Esophagus muscularis mucosa (tissue), 4 donors: Measurements from ENCODE around the gene SLCO1A2. TPM values are rescaled to one million over a fixed set of nuclear protein-coding genes. Genes with fewer than 3 reads are reported as not detected.

Source experiments
- DNase-seq: peaks from one replicate; pipeline ENCODE4 v3.0.0-alpha.2; 2017; ENCODE audit errors: extremely low spot score
- H3K27ac ChIP-seq, 4 donors: fragments of 200-600 bp; sonication (generic); replicated peaks in 1 of 4; 1 replicate in 3 of 4; 2 replicates in 1 of 4; pipeline ENCODE4 v1.5.1; 2016 to 2019; ENCODE audit warnings: mild to moderate bottlenecking in 1 of 4
- H3K27me3 ChIP-seq, 4 donors: fragments of 200-600 bp; sonication (generic); one replicate each; pipeline versions ENCODE4 v1.5.1 to v1.6.0; 2016 to 2019
- H3K36me3 ChIP-seq, 4 donors: fragments of 200-600 bp; sonication (generic); one replicate each; pipeline ENCODE4 v1.5.1; 2016 to 2019
- H3K4me1 ChIP-seq, 4 donors: fragments of 200-600 bp; sonication (generic); one replicate each; pipeline ENCODE4 v1.5.1; 2016 to 2019
- H3K4me3 ChIP-seq, 4 donors: fragments of 200-600 bp; sonication (generic); 1 replicate in 2 of 4; 2 replicates in 2 of 4; pipeline ENCODE4 v1.5.1; 2016 to 2019; ENCODE audit warnings: mild to moderate bottlenecking in 4 of 4, moderate library complexity in 1 of 4
- H3K9me3 ChIP-seq, 4 donors: fragments of 200-600 bp; sonication (generic); 1 replicate in 3 of 4; 2 replicates in 1 of 4; pipeline ENCODE4 v1.5.1; 2016 to 2019
- EP300 ChIP-seq: sonication (generic); formaldehyde crosslinking; IDR thresholded peaks from one replicate; pipeline ENCODE4 v1.6.1; 2017; ENCODE audit warnings: antibody characterized with exemption
- POLR2A ChIP-seq: fragments of 450-650 bp; IDR thresholded peaks from one replicate; pipeline ENCODE4 v1.6.1; 2017; ENCODE audit warnings: antibody characterized with exemption, moderate library complexity, mild to moderate bottlenecking, low read depth
- POLR2AphosphoS5 ChIP-seq, 2 donors: sonication (generic); formaldehyde crosslinking; IDR thresholded peaks; one replicate each; pipeline ENCODE4 v1.6.1; 2017; ENCODE audit warnings: antibody characterized with exemption in 2 of 2
- WGBS: methylation state at CpG from one replicate; pipeline ENCODE4 v1.1.5; 2018; 5-methylcytosine and 5-hydroxymethylcytosine counted together
- intact Hi-C: fragments of 100-400 bp; cut with DNase I; formaldehyde crosslinking; loops from one replicate; pipeline ENCODE4 v1.15.1; 2023
- total RNA-seq, 4 donors: library from RNA; depleted of rRNA; stranded (reverse); fragments of >200 nt; gene quantifications; one replicate each; pipeline versions ENCODE4 v1.1.0 to v1.2.1, GENCODE V29; 2016
- TF ChIP-seq, protein P1 (sequence below), 3 experiments: fragments of 200-600 bp in 2 of 3; fragments of 450-650 bp in 1 of 3; sonication (generic) in 2 of 3; IDR thresholded peaks; one replicate each; pipeline ENCODE4 v1.5.1; 2017 to 2019; ENCODE audit warnings: antibody characterized with exemption in 3 of 3, mild to moderate bottlenecking in 2 of 3, moderate library complexity in 1 of 3

Gene SLCO1A2
- total RNA-seq, 4 donors from 2014 or later = 0.19 TPM; not detected in 3

DNA sequence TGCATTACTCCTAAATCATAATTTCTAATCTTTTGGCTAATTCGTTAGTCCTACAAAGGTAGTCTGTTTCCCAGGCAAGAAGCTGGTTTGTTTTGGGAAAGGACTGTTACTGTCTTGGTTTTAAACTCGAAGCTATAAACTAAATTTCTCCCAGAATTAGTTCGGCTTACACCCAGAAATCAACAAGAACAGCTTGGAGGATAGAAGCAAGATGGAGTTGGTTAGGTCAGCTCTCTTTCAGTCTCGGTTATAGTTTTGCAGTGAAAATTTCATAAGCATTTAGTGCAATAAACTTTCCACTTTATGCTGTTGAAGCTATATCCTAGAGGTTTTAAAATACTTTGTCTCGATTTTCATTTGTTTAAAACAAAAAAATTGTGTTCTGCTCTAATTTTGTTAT is 100.3 kb downstream of the SLCO1A2 start:
- Histone ChIP-seq H3K36me3 (no peaks in the 10 kb centered on the region), H3K9me3 (no peaks in the 10 kb centered on the region), H3K4me1 (no peaks in the 10 kb centered on the region), H3K4me3 (no peak overlapping the region), H3K27ac (no peak overlapping the region), H3K27me3 (no peaks in the 10 kb centered on the region)
- DNase-seq = no peak
- TF ChIP-seq POLR2A (no peak), EP300 (no peak), POLR2AphosphoS5 (IDR thresholded peaks at IDR 0.05) (no peak)
- TF ChIP-seq, protein P1, sequence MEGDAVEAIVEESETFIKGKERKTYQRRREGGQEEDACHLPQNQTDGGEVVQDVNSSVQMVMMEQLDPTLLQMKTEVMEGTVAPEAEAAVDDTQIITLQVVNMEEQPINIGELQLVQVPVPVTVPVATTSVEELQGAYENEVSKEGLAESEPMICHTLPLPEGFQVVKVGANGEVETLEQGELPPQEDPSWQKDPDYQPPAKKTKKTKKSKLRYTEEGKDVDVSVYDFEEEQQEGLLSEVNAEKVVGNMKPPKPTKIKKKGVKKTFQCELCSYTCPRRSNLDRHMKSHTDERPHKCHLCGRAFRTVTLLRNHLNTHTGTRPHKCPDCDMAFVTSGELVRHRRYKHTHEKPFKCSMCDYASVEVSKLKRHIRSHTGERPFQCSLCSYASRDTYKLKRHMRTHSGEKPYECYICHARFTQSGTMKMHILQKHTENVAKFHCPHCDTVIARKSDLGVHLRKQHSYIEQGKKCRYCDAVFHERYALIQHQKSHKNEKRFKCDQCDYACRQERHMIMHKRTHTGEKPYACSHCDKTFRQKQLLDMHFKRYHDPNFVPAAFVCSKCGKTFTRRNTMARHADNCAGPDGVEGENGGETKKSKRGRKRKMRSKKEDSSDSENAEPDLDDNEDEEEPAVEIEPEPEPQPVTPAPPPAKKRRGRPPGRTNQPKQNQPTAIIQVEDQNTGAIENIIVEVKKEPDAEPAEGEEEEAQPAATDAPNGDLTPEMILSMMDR (IDR thresholded peaks at IDR 0.05) = no peak
- intact Hi-C loops = no loop called here
- 81% methylated on average over 5 of the region's 5 CpGs for WGBS

DNA sequence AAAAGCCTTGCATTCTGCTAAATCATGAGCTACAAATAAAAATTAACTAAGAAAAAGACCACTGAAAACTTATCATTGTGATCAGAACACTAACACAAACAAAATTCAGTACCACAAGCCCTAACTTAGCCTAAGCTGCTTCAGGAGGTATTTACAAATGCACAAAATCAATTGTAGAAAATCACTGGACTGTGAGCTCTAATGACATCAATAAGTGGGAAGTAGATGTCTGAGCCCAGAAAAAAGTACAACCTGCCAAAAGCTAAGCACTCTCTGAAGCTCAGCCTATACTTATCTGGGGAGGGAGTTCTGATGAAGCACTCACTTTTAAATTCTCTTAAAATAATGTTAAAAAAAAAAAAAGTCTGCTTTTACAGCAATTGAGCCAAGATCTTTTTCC is 110.8 kb downstream of the SLCO1A2 start:
- Histone ChIP-seq H3K36me3 (no peaks in the 10 kb centered on the region), H3K27me3 (no peaks in the 10 kb centered on the region), H3K9me3 (no peaks in the 10 kb centered on the region), H3K27ac (no peak overlapping the region), H3K4me3 (no peak overlapping the region), H3K4me1 (no peaks in the 10 kb centered on the region)
- DNase-seq = no peak
- intact Hi-C loops = no loop called here
- TF ChIP-seq EP300 (no peak), POLR2AphosphoS5 (IDR thresholded peaks at IDR 0.05) (no peak), POLR2A (no peak)
- TF ChIP-seq, protein P1 (IDR thresholded peaks at IDR 0.05) = no peak

DNA sequence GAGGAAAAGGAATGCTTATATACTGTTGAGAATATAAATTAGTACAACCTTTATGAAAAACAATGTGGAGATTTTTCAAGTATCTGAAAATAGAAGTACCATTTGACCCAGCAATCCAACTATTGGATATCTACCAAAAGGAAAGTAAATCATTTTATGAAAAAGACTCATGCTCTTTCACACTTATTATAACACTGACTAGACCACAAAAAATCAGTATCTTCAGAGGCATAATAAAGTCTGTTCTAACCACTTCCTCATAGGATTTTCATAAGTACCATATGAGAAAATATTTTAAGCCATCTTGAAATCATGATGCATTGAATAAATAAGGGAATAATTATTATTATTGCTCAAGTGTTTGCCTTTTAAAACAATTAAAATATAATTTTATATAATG is 112.9 kb downstream of the SLCO1A2 start:
- H3K27me3 ChIP-seq = no peaks in the 10 kb centered on the region
- no peaks in the 10 kb centered on the region for H3K4me1 ChIP-seq
- H3K4me3 ChIP-seq = no peak overlapping the region
- no peak overlapping the region for H3K27ac ChIP-seq
- TF ChIP-seq EP300 = no peak
- TF ChIP-seq, protein P1 (IDR thresholded peaks at IDR 0.05) = no peak
- TF ChIP-seq POLR2A = no peak
- TF ChIP-seq POLR2AphosphoS5 (IDR thresholded peaks at IDR 0.05) = no peak
- no peaks in the 10 kb centered on the region for H3K36me3 ChIP-seq
- no peak for DNase-seq
- intact Hi-C loops = no loop called here
- H3K9me3 ChIP-seq = no peaks in the 10 kb centered on the region

DNA sequence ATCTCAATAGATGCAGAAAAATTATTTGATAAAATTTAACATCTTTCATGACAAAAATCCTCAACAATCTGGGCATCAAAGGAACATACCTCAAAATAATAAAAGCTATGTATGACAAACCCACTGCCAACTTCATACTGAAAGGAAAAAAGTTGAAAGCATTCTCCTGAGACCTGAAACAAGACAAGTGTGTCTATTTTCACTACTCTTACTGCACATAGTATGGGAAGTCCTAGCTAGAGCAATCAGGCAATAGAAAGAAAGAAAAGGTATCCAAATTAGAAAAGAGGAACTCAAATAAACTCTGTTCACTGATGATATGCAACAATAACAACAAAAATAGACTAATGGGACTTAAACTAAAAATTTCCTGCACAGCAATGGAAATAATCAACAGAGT is 113.6 kb downstream of the SLCO1A2 start:
- intact Hi-C loops = no loop called here
- no peak for DNase-seq
- Histone ChIP-seq H3K4me1 (no peaks in the 10 kb centered on the region), H3K27me3 (no peaks in the 10 kb centered on the region), H3K27ac (no peak overlapping the region), H3K4me3 (no peak overlapping the region), H3K36me3 (no peaks in the 10 kb centered on the region), H3K9me3 (no peaks in the 10 kb centered on the region)
- TF ChIP-seq, protein P1 (IDR thresholded peaks at IDR 0.05) = no peak
- TF ChIP-seq POLR2AphosphoS5 (IDR thresholded peaks at IDR 0.05) (no peak), POLR2A (no peak), EP300 (no peak)

DNA sequence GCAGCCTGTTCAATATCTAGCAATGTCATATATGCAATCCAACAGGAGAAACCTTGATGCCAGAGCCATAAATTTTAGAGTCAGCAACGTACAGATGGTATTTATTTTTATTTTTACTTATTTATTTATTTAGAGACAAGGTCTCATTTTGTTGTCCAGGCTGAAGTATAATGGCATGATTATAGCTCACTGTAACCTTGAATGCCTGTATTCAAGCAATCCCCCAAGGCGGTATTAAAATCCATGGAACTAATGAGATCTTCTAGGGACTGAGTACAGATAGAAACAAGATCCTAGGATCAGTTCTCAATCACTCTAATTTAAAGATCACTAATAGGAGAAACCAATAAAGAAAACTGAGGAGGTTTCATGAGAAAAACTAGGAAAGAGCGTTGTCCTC is 114.5 kb downstream of the SLCO1A2 start:
- Histone ChIP-seq H3K36me3 (no peaks in the 10 kb centered on the region), H3K9me3 (no peaks in the 10 kb centered on the region), H3K4me1 (no peaks in the 10 kb centered on the region), H3K4me3 (no peak overlapping the region), H3K27me3 (no peaks in the 10 kb centered on the region), H3K27ac (no peak overlapping the region)
- 73% methylated on average over 3 of the region's 3 CpGs for WGBS
- intact Hi-C loops = no loop called here
- DNase-seq = no peak
- TF ChIP-seq POLR2AphosphoS5 (IDR thresholded peaks at IDR 0.05) (no peak), EP300 (no peak), POLR2A (no peak)
- TF ChIP-seq, protein P1 (IDR thresholded peaks at IDR 0.05) = no peak
